ENCODE results near the gene BCL11A. TPM values are rescaled to one million over a fixed set of nuclear protein-coding genes. Genes with fewer than 3 reads are reported as not detected.

Gene BCL11A
- total RNA-seq, 1 experiment from 2014 or later = 0.33 TPM

DNA sequence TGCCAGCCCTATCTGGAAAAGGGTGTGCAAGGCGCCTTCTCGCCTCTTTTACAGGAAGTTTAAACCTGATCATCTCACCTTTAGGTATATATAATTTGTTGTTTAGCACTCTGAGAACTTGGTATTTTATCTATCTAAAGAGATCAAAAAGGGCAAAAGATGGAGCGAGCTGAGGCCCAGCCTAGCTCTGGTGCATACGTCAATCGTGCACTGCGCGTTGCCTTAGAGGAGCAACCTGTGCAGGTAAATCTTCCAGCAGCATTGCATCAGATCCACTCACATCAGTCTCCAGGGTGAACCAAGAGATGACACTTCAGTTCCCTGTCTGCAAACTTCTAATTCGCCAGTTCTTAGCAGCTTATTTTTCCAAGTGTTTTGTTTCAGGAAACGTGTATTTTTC, 15.4 kb downstream of the BCL11A start:
- Histone ChIP-seq H3K4me1 (ENCODE audit: control insufficient read depth, insufficient read depth, low read length) (no peaks in the 10 kb centered on the region), H3K36me3 (ENCODE audit: control insufficient read depth, insufficient read depth, low read length) (no peaks in the 10 kb centered on the region), H3K27me3 (ENCODE audit: control insufficient read depth, insufficient read depth, low read length) (peaks cover 26% of the 10 kb centered on the region), H3K4me3 (ENCODE audit: low read depth in 2 of 2, low read length in 2 of 2) (no peak overlapping the region), H3K9me3 (ENCODE audit: control insufficient read depth, insufficient read depth, low read depth, low read length) (no peaks in the 10 kb centered on the region), H3K27ac (ENCODE audit: low read length) (no peak overlapping the region)
- no peak for ATAC-seq
- DNase-seq (ENCODE audit: low read depth, low spot score) = no peak
- ChIA-PET POLR2A (no interaction called here), CTCF (no interaction called here)
- no TSS peak for BruUV-seq (replicated peaks)
- intact Hi-C loops (cut with micrococcal nuclease; ENCODE audit: unreplicated experiment) (no loop called here), in situ Hi-C loops (cut with HindIII; ENCODE audit: low pct_unique_long_range_greater_than_20kb, low sequenced_read_pairs) (no loop called here)
- TF ChIP-seq CTCF (IDR thresholded peaks at IDR 0.05) = no peak
- TF ChIP-seq POLR2AphosphoS5 (IDR thresholded peaks at IDR 0.05; ENCODE audit: low read depth, low read length) = no peak
- TF ChIP-seq TCF7L2 (IDR thresholded peaks at IDR 0.05; ENCODE audit: low read depth, low read length) = no peak
- no peak for TF ChIP-seq SIN3A (IDR thresholded peaks at IDR 0.05; ENCODE audit: borderline replicate concordance, insufficient read depth, low read depth, low read length)
- no peak for TF ChIP-seq REST (IDR thresholded peaks at IDR 0.05; ENCODE audit: insufficient read depth in 1 of 2, low read depth in 2 of 2, low read length in 1 of 2)

GRCh38 chr2:60536746-60537145, 16.7 kb downstream of the BCL11A start:
- DNase-seq (ENCODE audit: low read depth, low spot score) (no peak), ATAC-seq (no peak)
- POLR2A ChIA-PET = no interaction called here
- CTCF ChIA-PET = no interaction called here
- intact Hi-C loops (cut with micrococcal nuclease; ENCODE audit: unreplicated experiment) = no loop called here
- Histone ChIP-seq H3K4me3 (ENCODE audit: low read depth in 2 of 2, low read length in 2 of 2) (no peak overlapping the region), H3K27me3 (ENCODE audit: control insufficient read depth, insufficient read depth, low read length) (peaks cover 38% of the 10 kb centered on the region), H3K9me3 (ENCODE audit: control insufficient read depth, insufficient read depth, low read depth, low read length) (no peaks in the 10 kb centered on the region), H3K4me1 (ENCODE audit: control insufficient read depth, insufficient read depth, low read length) (no peaks in the 10 kb centered on the region), H3K36me3 (ENCODE audit: control insufficient read depth, insufficient read depth, low read length) (no peaks in the 10 kb centered on the region), H3K27ac (ENCODE audit: low read length) (no peak overlapping the region)
- no peak for TF ChIP-seq POLR2AphosphoS5 (IDR thresholded peaks at IDR 0.05; ENCODE audit: low read depth, low read length)
- TF ChIP-seq REST (IDR thresholded peaks at IDR 0.05; ENCODE audit: insufficient read depth in 1 of 2, low read depth in 2 of 2, low read length in 1 of 2) = no peak
- TF ChIP-seq CTCF (IDR thresholded peaks at IDR 0.05) = no peak
- no peak for TF ChIP-seq SIN3A (IDR thresholded peaks at IDR 0.05; ENCODE audit: borderline replicate concordance, insufficient read depth, low read depth, low read length)
- no peak for TF ChIP-seq TCF7L2 (IDR thresholded peaks at IDR 0.05; ENCODE audit: low read depth, low read length)
- BruUV-seq (replicated peaks) = no TSS peak
- in situ Hi-C loops (cut with HindIII; ENCODE audit: low pct_unique_long_range_greater_than_20kb, low sequenced_read_pairs) = no loop called here
